Activated CD4-positive, alpha-beta memory T cell treated with anti-CD3 and anti-CD28 coated beads, Interleukin-2, amount 10 ng/mL, durations not matched to agents 7 days and 5 days (primary cell): Measurements from ENCODE around the gene RAP1GAP2. TPM values are rescaled to one million over a fixed set of nuclear protein-coding genes. Genes with fewer than 3 reads are reported as not detected.

Experiments used
- CTCF ChIA-PET: fragments of 350-600 bp; sonication (Branson Sonifier 250); formaldehyde crosslinking; loops from one replicate; lab custom pipeline; 2021; ENCODE audit warnings: antibody characterized with exemption, inconsistent platforms; lab: Charles Lee
- POLR2A ChIA-PET: fragments of 350-600 bp; sonication (Branson Sonifier 250); formaldehyde crosslinking; loops from one replicate; lab custom pipeline; 2021; ENCODE audit warnings: antibody characterized with exemption; lab: Charles Lee
- DNase-seq: peaks from one replicate; pipeline ENCODE4 v3.0.0-alpha.2; 2020
- H3K27ac Mint-ChIP-seq: one replicate; pipeline ENCODE4 v1.8.0; 2021; ENCODE audit warnings: mild to moderate bottlenecking, mixed read lengths
- H3K27me3 Mint-ChIP-seq: one replicate; pipeline ENCODE4 v1.8.0; 2021; ENCODE audit warnings: mixed read lengths
- H3K36me3 Mint-ChIP-seq: one replicate; pipeline ENCODE4 v1.8.0; 2021; ENCODE audit warnings: low read depth, mixed read lengths
- H3K4me1 Mint-ChIP-seq: one replicate; pipeline ENCODE4 v1.8.0; 2021; ENCODE audit warnings: mixed read lengths
- H3K4me3 Mint-ChIP-seq: one replicate; pipeline ENCODE4 v1.8.0; 2021; ENCODE audit warnings: mild to moderate bottlenecking, mixed read lengths
- H3K9me3 Mint-ChIP-seq: one replicate; pipeline ENCODE4 v1.8.0; 2021; ENCODE audit warnings: mixed read lengths
- total RNA-seq, 2 experiments: library from RNA; stranded (reverse); gene quantifications; one replicate each; pipeline ENCODE4 v1.2.3, GENCODE V29; 2021

Gene RAP1GAP2
- total RNA-seq, 2 experiments from 2014 or later = 36.7 to 39.8 TPM

GRCh38 chr17:2921443-2921842 lies 125.2 kb downstream of the RAP1GAP2 start:
- Mint-ChIP-seq H3K27me3 (no peaks in the 10 kb centered on the region), H3K4me3 (no peak overlapping the region), H3K27ac (no peak overlapping the region), H3K9me3 (no peaks in the 10 kb centered on the region), H3K4me1 (no peaks in the 10 kb centered on the region), H3K36me3 (no peaks in the 10 kb centered on the region)
- ChIA-PET POLR2A (no interaction called here), CTCF (no interaction called here)
- DNase-seq = no peak

GRCh38 chr17:2924211-2924610 lies 128.0 kb downstream of the RAP1GAP2 start:
- no peak overlapping the region for H3K27ac Mint-ChIP-seq
- no peak overlapping the region for H3K4me3 Mint-ChIP-seq

DNA sequence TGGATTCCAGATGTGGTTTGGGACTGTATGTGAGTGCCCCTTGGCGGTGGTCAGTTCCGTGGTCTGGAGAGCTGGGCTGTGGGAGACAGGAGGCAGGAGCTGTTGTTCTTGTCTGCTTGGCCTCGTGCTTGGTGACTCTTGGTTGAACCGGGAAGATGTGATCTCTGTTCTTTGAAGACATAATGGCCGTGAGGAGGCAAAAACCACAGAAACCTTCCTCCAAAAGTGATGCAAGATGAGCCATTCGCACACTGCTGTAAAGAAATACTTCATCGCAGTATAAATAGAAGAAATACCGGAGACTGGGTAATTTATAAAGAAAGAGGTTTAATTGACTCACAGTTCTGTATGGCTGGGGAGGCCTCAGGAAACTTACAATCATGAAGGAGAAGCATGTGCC lies 128.8 kb downstream of the RAP1GAP2 start:
- no peaks in the 10 kb centered on the region for H3K4me1 Mint-ChIP-seq
- no peak overlapping the region for H3K4me3 Mint-ChIP-seq
- H3K27ac Mint-ChIP-seq = no peak overlapping the region
- DNase-seq = no peak
- ChIA-PET POLR2A (no interaction called here), CTCF (no interaction called here)
- no peaks in the 10 kb centered on the region for H3K27me3 Mint-ChIP-seq
- no peaks in the 10 kb centered on the region for H3K36me3 Mint-ChIP-seq
- no peaks in the 10 kb centered on the region for H3K9me3 Mint-ChIP-seq

More at GRCh38 chr17:2924211-2924610, 128.0 kb downstream of the RAP1GAP2 start:
- POLR2A ChIA-PET = no interaction called here
- CTCF ChIA-PET = interaction anchor here (0.5 to 1.5 kb wide), 2 partner anchors 138 to 922 kb away, joined by 3 to 4 read pairs; partner anchors contain the start of gene NCBP3
- Mint-ChIP-seq H3K9me3 (no peaks in the 10 kb centered on the region), H3K27me3 (no peaks in the 10 kb centered on the region), H3K4me1 (no peaks in the 10 kb centered on the region), H3K36me3 (no peaks in the 10 kb centered on the region)
- DNase-seq = no peak

GRCh38 chr17:2926019-2926650 lies 129.9 kb downstream of the RAP1GAP2 start:
- ChIA-PET POLR2A (no interaction called here), CTCF (interaction anchor here (0.6 kb wide), 1 partner anchor 114 kb away, joined by 4 read pairs; no protein-coding TSS in a partner anchor)
- H3K9me3 Mint-ChIP-seq = no peaks in the 10 kb centered on the region
- no peak for DNase-seq
- no peak overlapping the region for H3K4me3 Mint-ChIP-seq
- no peaks in the 10 kb centered on the region for H3K36me3 Mint-ChIP-seq
- peaks cover 4% of the 10 kb centered on the region for H3K4me1 Mint-ChIP-seq
- H3K27me3 Mint-ChIP-seq = no peaks in the 10 kb centered on the region
- H3K27ac Mint-ChIP-seq = no peak overlapping the region

DNA sequence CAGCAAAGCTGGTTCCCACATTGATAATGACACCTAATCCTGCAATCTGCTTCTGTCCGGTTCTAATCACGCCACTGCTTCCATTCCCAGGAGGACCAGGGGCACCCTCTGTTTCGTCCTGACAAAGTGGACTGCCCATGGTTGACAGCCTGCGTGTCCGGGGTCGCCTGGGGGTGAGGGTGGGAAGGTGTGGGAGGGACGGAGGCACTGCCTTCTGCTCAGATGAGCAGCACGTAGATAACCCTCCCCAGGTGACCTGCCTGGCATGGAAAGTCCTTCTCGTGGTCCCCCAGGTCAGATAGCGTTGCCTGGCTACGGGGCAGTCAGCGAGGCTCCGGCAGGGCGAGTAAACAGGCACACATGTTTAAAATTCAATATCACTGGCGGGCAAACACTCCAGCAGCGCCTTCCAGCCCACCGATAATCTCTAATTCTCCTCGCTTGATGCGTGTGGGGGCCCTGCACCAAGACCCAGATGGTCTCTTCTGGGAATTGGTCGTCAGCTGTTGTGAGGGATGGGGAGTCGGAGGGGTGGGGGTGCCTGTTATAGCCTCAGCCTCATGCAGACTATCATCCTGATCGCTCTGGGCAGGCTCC lies 132.2 kb downstream of the RAP1GAP2 start:
- H3K9me3 Mint-ChIP-seq = no peaks in the 10 kb centered on the region
- H3K4me3 Mint-ChIP-seq = no peak overlapping the region
- no peaks in the 10 kb centered on the region for H3K27me3 Mint-ChIP-seq
- CTCF ChIA-PET = interaction anchor here (0.6 to 1.2 kb wide), 2 partner anchors 141 to 948 kb away, joined by 3 to 4 read pairs; no protein-coding TSS in a partner anchor
- DNase-seq = no peak
- POLR2A ChIA-PET = no interaction called here
- H3K36me3 Mint-ChIP-seq = no peaks in the 10 kb centered on the region
- peaks cover 4% of the 10 kb centered on the region for H3K4me1 Mint-ChIP-seq
- no peak overlapping the region for H3K27ac Mint-ChIP-seq

DNA sequence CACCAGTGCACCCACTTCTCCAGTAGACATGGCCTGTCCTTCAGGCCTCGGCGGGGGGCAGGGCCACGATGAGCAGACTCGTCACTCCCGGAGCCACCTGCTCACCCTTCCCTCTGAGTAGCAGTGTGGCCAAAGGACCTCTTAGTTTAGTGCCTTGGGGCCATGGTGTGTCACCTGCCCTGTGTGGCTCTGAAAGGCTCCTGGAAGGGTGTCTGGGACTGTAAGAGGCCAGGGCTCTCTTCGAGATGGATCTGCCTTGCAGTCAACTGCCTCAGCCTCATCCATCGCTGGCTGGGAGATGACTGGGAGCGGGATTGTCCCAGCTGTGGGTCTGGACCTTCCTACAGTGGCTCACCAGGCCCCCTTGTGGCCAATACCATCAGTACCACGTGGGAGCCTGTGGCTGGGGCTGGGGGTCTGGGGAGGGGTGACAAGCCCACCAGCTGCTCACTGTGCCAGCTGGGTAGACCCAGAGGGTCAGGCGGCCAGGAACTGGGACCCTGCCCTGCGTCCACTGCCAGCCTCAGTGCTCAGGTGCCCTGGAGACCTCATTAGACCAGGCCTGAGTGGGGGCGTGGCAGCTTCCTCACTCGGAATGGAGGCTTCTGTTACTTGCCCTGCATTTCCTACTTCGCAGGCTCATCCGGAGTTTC lies 133.8 kb downstream of the RAP1GAP2 start:
- peak; percentile 20 for DNase-seq
- CTCF ChIA-PET = interaction anchor here (1.6 to 1.7 kb wide), 2 partner anchors 81 to 144 kb away, joined by 3 to 4 read pairs; no protein-coding TSS in a partner anchor
- Mint-ChIP-seq H3K4me3 (no peak overlapping the region), H3K36me3 (no peaks in the 10 kb centered on the region), H3K9me3 (no peaks in the 10 kb centered on the region), H3K27ac (no peak overlapping the region), H3K27me3 (no peaks in the 10 kb centered on the region), H3K4me1 (peaks cover 4% of the 10 kb centered on the region)
- POLR2A ChIA-PET = no interaction called here

DNA sequence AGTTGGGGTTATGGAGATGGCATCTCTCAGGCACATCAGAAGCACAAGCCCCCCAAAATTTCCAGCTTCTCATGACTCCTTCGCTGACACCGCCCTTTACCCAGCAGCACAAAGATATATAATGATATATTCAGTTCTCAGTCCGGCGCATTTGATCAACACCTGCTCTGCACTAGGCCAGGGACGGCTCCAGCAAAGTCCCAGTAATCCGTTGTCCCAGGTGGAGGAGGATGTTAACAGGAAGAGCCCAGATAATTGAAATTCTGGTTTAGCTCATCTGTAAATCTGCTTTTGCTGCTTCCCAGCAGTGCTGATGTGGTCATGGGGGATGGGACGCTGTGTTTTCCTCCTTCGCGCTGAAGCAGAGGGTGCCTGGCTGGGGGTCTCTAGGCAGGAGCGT lies 135.6 kb downstream of the RAP1GAP2 start:
- no peak for DNase-seq
- Mint-ChIP-seq H3K4me3 (no peak overlapping the region), H3K4me1 (peaks cover 4% of the 10 kb centered on the region), H3K27me3 (no peaks in the 10 kb centered on the region), H3K36me3 (no peaks in the 10 kb centered on the region), H3K9me3 (no peaks in the 10 kb centered on the region), H3K27ac (no peak overlapping the region)
- POLR2A ChIA-PET = interaction anchor here (1.0 kb wide), 1 partner anchor 146 kb away, joined by 3 read pairs; no protein-coding TSS in a partner anchor
- CTCF ChIA-PET = interaction anchor here (1.7 kb wide), 2 partner anchors 60 to 83 kb away, joined by 3 to 4 read pairs; no protein-coding TSS in a partner anchor

GRCh38 chr17:2932946-2933345 lies 136.7 kb downstream of the RAP1GAP2 start:
- no peak overlapping the region for H3K4me3 Mint-ChIP-seq
- H3K27me3 Mint-ChIP-seq = no peaks in the 10 kb centered on the region
- ChIA-PET POLR2A (interaction anchor here (1.0 kb wide), 1 partner anchor 147 kb away, joined by 3 read pairs; no protein-coding TSS in a partner anchor), CTCF (interaction anchor here (1.7 kb wide), 1 partner anchor 59 kb away, joined by 3 read pairs; no protein-coding TSS in a partner anchor)
- H3K9me3 Mint-ChIP-seq = no peaks in the 10 kb centered on the region
- no peak for DNase-seq
- H3K36me3 Mint-ChIP-seq = no peaks in the 10 kb centered on the region
- no peak overlapping the region for H3K27ac Mint-ChIP-seq
- peaks cover 4% of the 10 kb centered on the region for H3K4me1 Mint-ChIP-seq

DNA sequence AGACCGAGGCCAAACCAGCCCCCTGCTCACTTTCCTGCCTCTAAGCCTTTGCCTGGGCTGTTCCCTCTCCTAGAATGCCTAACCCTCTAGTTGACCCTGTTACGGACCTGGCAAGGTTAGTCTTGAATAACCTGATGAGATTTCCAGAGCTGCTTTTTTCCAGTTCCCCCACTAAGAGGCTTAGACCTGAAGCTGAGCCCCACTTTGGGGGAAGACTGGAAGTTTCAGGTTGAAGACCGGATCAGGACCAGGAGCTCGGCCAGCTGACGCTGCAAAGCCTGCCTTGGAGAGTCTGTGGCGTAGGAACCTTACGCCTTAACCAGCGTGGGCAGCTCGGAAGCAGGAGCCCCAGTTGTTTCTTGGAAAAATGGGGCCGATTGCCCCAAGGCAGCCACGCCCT lies 137.4 kb downstream of the RAP1GAP2 start:
- Mint-ChIP-seq H3K27ac (no peak overlapping the region), H3K36me3 (no peaks in the 10 kb centered on the region), H3K27me3 (no peaks in the 10 kb centered on the region), H3K9me3 (no peaks in the 10 kb centered on the region), H3K4me1 (peaks cover 4% of the 10 kb centered on the region), H3K4me3 (no peak overlapping the region)
- ChIA-PET CTCF (no interaction called here), POLR2A (no interaction called here)
- no peak for DNase-seq

GRCh38 chr17:2935632-2936031 lies 139.4 kb downstream of the RAP1GAP2 start:
- Mint-ChIP-seq H3K27me3 (no peaks in the 10 kb centered on the region), H3K36me3 (no peaks in the 10 kb centered on the region), H3K27ac (no peak overlapping the region), H3K4me1 (peaks cover 1% of the 10 kb centered on the region), H3K9me3 (no peaks in the 10 kb centered on the region), H3K4me3 (no peak overlapping the region)
- POLR2A ChIA-PET = no interaction called here
- CTCF ChIA-PET = no interaction called here
- DNase-seq = no peak

- POLR2A ChIA-PET = no interaction called here
- CTCF ChIA-PET = no interaction called here
- DNase-seq = no peak
- Mint-ChIP-seq H3K9me3 (no peaks in the 10 kb centered on the region), H3K27me3 (no peaks in the 10 kb centered on the region), H3K4me1 (peaks cover under 1% of the 10 kb centered on the region), H3K27ac (no peak overlapping the region), H3K4me3 (no peak overlapping the region), H3K36me3 (no peaks in the 10 kb centered on the region)
These were observed 140.1 kb downstream of the RAP1GAP2 start for GRCh38 chr17:2936351-2936750.

- Mint-ChIP-seq H3K36me3 (no peaks in the 10 kb centered on the region), H3K4me1 (peaks cover 1% of the 10 kb centered on the region), H3K27ac (no peak overlapping the region), H3K4me3 (no peak overlapping the region), H3K27me3 (no peaks in the 10 kb centered on the region), H3K9me3 (no peaks in the 10 kb centered on the region)
- POLR2A ChIA-PET = no interaction called here
- CTCF ChIA-PET = no interaction called here
- no peak for DNase-seq
These were observed 140.6 kb downstream of the RAP1GAP2 start for GRCh38 chr17:2936771-2937321.
